Measurements from ENCODE around the gene PMF1. TPM values are rescaled to one million over a fixed set of nuclear protein-coding genes. Genes with fewer than 3 reads are reported as not detected.
A peak's percentile ranks its signal among the peaks of the same experiment; 100 is the strongest.

The PMF1 gene
- total RNA-seq, 1 experiment from 2014 or later = 50.2 TPM

GRCh38 chr1:156276966-156277381, 64.2 kb downstream of the PMF1 start:
- no peak overlapping the region for H2AFZ ChIP-seq

DNA sequence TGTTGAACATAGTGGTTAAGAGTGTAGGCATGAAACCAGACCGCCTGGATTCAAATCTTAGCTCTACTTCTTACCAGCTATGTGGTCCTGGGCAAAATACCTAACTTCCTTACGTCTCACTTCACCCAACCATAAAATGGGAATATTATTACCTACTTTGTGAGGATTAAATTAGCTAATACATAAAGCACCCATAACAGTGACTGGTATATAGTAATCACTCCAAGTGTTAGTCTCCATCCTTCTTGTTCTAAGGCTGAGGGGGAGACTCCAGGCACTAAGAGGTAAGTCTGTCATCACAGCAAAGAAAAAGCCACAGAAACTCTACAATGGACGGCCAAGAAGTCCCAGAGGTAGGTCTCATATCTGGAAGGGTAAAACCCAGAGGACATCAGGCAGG, 67.0 kb downstream of the PMF1 start:
- TF ChIP-seq EZH2 (IDR thresholded peaks at IDR 0.05; ENCODE audit: low read depth) = no peak
- TF ChIP-seq CTCF (conservative IDR thresholded peaks at IDR 0.05) = no peak
- POLR2A ChIA-PET (ENCODE audit: unreplicated experiment) = no interaction called here
- Histone ChIP-seq H3K36me3 (ENCODE audit: low read depth) (peaks cover 20% of the 10 kb centered on the region), H3K79me2 (ENCODE audit: low read depth) (peaks cover 65% of the 10 kb centered on the region), H4K20me1 (ENCODE audit: insufficient read depth) (peaks cover 19% of the 10 kb centered on the region), H3K9me3 (ENCODE audit: insufficient read depth, low read depth) (no peaks in the 10 kb centered on the region), H3K27ac (no peak overlapping the region), H3K27me3 (ENCODE audit: insufficient read depth, low read depth) (no peaks in the 10 kb centered on the region), H3K4me3 (no peak overlapping the region), H3F3A (ENCODE audit: insufficient read depth, low read depth) (peaks cover 39% of the 10 kb centered on the region; the same call in 1 of the 2 replicates), H2AFZ (no peak overlapping the region), H3K4me2 (no peak overlapping the region), H3K4me1 (replicated peaks; ENCODE audit: insufficient read depth) (peaks cover 25% of the 10 kb centered on the region), H3K9me2 (ENCODE audit: insufficient read depth) (no peaks in the 10 kb centered on the region)
- intact Hi-C loops (cut with micrococcal nuclease; ENCODE audit: unreplicated experiment) = loop anchor here (5.0 kb wide), 1 partner anchor 303 kb away; the partner anchor contains the start of gene ARHGEF2
- BruUV-seq (replicated peaks) = no TSS peak
- CTCF ChIA-PET = no interaction called here
- no peak for DNase-seq

More at GRCh38 chr1:156276966-156277381, 64.2 kb downstream of the PMF1 start:
- Histone ChIP-seq H4K20me1 (ENCODE audit: insufficient read depth) (peaks cover 22% of the 10 kb centered on the region), H3K4me2 (no peak overlapping the region), H3K79me2 (ENCODE audit: low read depth) (peaks cover 44% of the 10 kb centered on the region), H3K4me1 (replicated peaks; ENCODE audit: insufficient read depth) (peaks cover 10% of the 10 kb centered on the region), H3K9me3 (ENCODE audit: insufficient read depth, low read depth) (no peaks in the 10 kb centered on the region), H3K9me2 (ENCODE audit: insufficient read depth) (no peaks in the 10 kb centered on the region), H3K4me3 (no peak overlapping the region), H3K36me3 (ENCODE audit: low read depth) (peaks cover 33% of the 10 kb centered on the region), H3K27ac (no peak overlapping the region), H3F3A (ENCODE audit: insufficient read depth, low read depth) (peaks cover 27% of the 10 kb centered on the region; the same call in 1 of the 2 replicates), H3K27me3 (ENCODE audit: insufficient read depth, low read depth) (no peaks in the 10 kb centered on the region)
- ChIA-PET POLR2A (ENCODE audit: unreplicated experiment) (no interaction called here), CTCF (no interaction called here)
- DNase-seq = no peak
- TF ChIP-seq EZH2 (IDR thresholded peaks at IDR 0.05; ENCODE audit: low read depth) (no peak), CTCF (conservative IDR thresholded peaks at IDR 0.05) (no peak)
- intact Hi-C loops (cut with micrococcal nuclease; ENCODE audit: unreplicated experiment) = no loop called here
- no TSS peak for BruUV-seq (replicated peaks)

DNA sequence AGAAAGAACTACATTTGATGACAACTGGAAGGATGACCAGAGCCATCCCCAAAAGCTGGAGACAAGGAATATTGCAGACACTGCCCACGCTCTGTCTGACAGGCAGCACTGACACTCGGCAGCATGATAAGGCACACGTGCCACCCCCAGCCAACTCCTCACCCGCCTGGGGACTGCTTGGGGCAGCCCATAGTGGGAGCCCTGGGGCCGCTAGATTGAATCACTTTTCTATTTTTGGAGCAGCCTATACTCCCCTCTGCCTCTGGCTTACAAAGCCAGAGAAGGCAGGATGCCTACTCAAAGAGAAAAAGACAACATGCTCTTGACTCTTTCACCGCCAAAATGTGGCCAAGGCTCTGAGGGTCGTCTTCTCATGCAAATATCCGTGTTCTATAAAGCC, 68.5 kb downstream of the PMF1 start:
- Histone ChIP-seq H3K4me2 (peak overlapping the region; percentile 96), H4K20me1 (ENCODE audit: insufficient read depth) (peaks cover 16% of the 10 kb centered on the region), H3K27me3 (ENCODE audit: insufficient read depth, low read depth) (no peaks in the 10 kb centered on the region), H3K4me3 (peak overlapping the region; percentile 97), H3K36me3 (ENCODE audit: low read depth) (peaks cover 20% of the 10 kb centered on the region), H3K4me1 (replicated peaks; ENCODE audit: insufficient read depth) (peaks cover 30% of the 10 kb centered on the region), H2AFZ (0 out of 2 replicates have a peak overlapping the region, but pooled peaks have one; percentile 83), H3F3A (ENCODE audit: insufficient read depth, low read depth) (peaks cover 31% of the 10 kb centered on the region; the same call in 1 of the 2 replicates), H3K9me2 (ENCODE audit: insufficient read depth) (no peaks in the 10 kb centered on the region), H3K79me2 (ENCODE audit: low read depth) (peaks cover 74% of the 10 kb centered on the region), H3K9me3 (ENCODE audit: insufficient read depth, low read depth) (no peaks in the 10 kb centered on the region), H3K27ac (no peak overlapping the region; the same call in 1 of the 2 replicates)
- CTCF ChIA-PET = no interaction called here
- intact Hi-C loops (cut with micrococcal nuclease; ENCODE audit: unreplicated experiment) = loop anchor here (5.0 kb wide), 1 partner anchor 304 kb away; the partner anchor contains the start of gene ARHGEF2
- no peak for TF ChIP-seq EZH2 (IDR thresholded peaks at IDR 0.05; ENCODE audit: low read depth)
- TF ChIP-seq CTCF (conservative IDR thresholded peaks at IDR 0.05) = no peak
- POLR2A ChIA-PET (ENCODE audit: unreplicated experiment) = interaction anchor here (0.9 kb wide), 1 partner anchor 867 kb away, joined by 6 read pairs; no protein-coding TSS in a partner anchor
- no peak for DNase-seq
- BruUV-seq (replicated peaks) = no TSS peak
